Measurements from ENCODE around the gene KDM1B. TPM values are rescaled to one million over a fixed set of nuclear protein-coding genes. Genes with fewer than 3 reads are reported as not detected.

Gene KDM1B
- total RNA-seq, 1 experiment from 2014 or later, result 25.0 TPM

DNA sequence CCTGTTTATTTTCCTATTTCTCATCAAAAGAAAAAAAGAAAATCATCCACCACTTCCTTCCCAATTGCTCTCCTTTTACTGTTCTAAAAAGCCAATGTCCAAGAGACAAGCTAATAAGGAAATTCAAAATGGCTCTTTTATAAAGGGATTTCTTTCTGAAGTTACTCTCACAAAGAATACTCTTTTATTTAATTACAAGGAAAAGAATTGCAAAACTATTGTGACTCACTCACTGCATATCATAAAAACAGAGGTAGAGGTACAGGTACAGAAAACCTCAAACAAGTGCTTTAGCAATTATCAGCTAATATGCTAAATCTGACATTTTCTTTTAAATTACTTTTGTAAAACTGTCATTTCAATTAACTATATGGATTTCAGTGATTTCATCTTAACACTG lies 91.0 kb downstream of the KDM1B start:
- BruUV-seq (replicated peaks), result no TSS peak
- CTCF ChIA-PET, result no interaction called here
- intact Hi-C loops (cut with micrococcal nuclease), result loop anchor here (10.0 kb wide), 1 partner anchor 381 kb away; no protein-coding TSS in a partner anchor
- TF ChIP-seq CTCF (conservative IDR thresholded peaks at IDR 0.05; ENCODE audit: low read depth, low read length) (no peak), EZH2phosphoT487 (IDR thresholded peaks at IDR 0.05; ENCODE audit: borderline replicate concordance, low read length) (no peak), EZH2 (IDR thresholded peaks at IDR 0.05; ENCODE audit: low read length, unreplicated experiment) (no peak)
- H2AFZ ChIP-seq (ENCODE audit: low read length), result no peak overlapping the region
- peak overlapping the region; percentile 9; the same call in 1 of the 2 replicates for H3K27ac ChIP-seq (ENCODE audit: low read length)
- H3K9ac ChIP-seq (ENCODE audit: low read length), result no peak overlapping the region
- H3K9me3 ChIP-seq (ENCODE audit: low read length), result no peaks in the 10 kb centered on the region
- H3K4me2 ChIP-seq (ENCODE audit: low read length), result no peak overlapping the region
- peak; percentile 40 for DNase-seq
- H3K79me2 ChIP-seq (ENCODE audit: low read length), result peaks cover 54% of the 10 kb centered on the region
- POLR2A ChIA-PET (ENCODE audit: unreplicated experiment), result no interaction called here
- peaks cover 68% of the 10 kb centered on the region for H3K36me3 ChIP-seq (ENCODE audit: low read depth, low read length)
- peaks cover 8% of the 10 kb centered on the region for H3F3A ChIP-seq (ENCODE audit: low read length, unreplicated experiment)
- no peaks in the 10 kb centered on the region for H3K9me2 ChIP-seq (replicated peaks; ENCODE audit: low read length)
- H4K20me1 ChIP-seq (ENCODE audit: low read length), result peaks cover 10% of the 10 kb centered on the region; the same call in 1 of the 2 replicates
- H3K4me1 ChIP-seq (ENCODE audit: insufficient read depth, low read length), result peaks cover 39% of the 10 kb centered on the region
- no peak for ATAC-seq
- H3K27me3 ChIP-seq (ENCODE audit: low read length), result no peaks in the 10 kb centered on the region
- H3K4me3 ChIP-seq (ENCODE audit: low read length), result no peak overlapping the region

DNA sequence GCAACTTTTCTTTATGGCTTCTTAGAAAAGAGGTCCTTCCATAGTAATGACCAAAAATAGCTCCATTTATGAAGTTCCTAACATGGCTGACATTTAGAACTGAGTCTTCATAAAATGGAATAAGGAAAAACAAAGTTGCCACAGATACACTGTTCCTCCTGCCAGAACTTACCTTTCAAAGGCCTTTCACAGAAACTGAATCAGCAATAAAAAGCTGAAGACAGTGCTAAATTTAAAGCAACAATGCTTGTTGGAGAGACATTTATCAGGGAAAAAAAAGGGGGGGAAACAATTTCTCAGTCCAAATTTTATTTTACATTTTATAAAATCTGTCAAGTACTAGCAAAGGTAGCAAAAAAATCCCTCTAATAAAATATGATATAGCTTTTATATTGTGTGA lies 91.8 kb downstream of the KDM1B start:
- peaks cover 8% of the 10 kb centered on the region for H3F3A ChIP-seq (ENCODE audit: low read length, unreplicated experiment)
- no peak for ATAC-seq
- H3K36me3 ChIP-seq (ENCODE audit: low read depth, low read length), result peaks cover 75% of the 10 kb centered on the region
- H3K9ac ChIP-seq (ENCODE audit: low read length), result no peak overlapping the region
- BruUV-seq (replicated peaks), result no TSS peak
- H4K20me1 ChIP-seq (ENCODE audit: low read length), result peaks cover 10% of the 10 kb centered on the region; the same call in 1 of the 2 replicates
- H3K4me1 ChIP-seq (ENCODE audit: insufficient read depth, low read length), result peaks cover 31% of the 10 kb centered on the region
- intact Hi-C loops (cut with micrococcal nuclease), result loop anchor here (10.0 kb wide), 1 partner anchor 382 kb away; no protein-coding TSS in a partner anchor
- H3K9me2 ChIP-seq (replicated peaks; ENCODE audit: low read length), result no peaks in the 10 kb centered on the region
- no peaks in the 10 kb centered on the region for H3K9me3 ChIP-seq (ENCODE audit: low read length)
- TF ChIP-seq EZH2 (IDR thresholded peaks at IDR 0.05; ENCODE audit: low read length, unreplicated experiment) (no peak), CTCF (conservative IDR thresholded peaks at IDR 0.05; ENCODE audit: low read depth, low read length) (no peak), EZH2phosphoT487 (IDR thresholded peaks at IDR 0.05; ENCODE audit: borderline replicate concordance, low read length) (no peak)
- no peak overlapping the region for H3K4me3 ChIP-seq (ENCODE audit: low read length)
- POLR2A ChIA-PET (ENCODE audit: unreplicated experiment), result no interaction called here
- no peak overlapping the region for H3K4me2 ChIP-seq (ENCODE audit: low read length)
- DNase-seq, result no peak
- no peak overlapping the region for H3K27ac ChIP-seq (ENCODE audit: low read length)
- H3K27me3 ChIP-seq (ENCODE audit: low read length), result no peaks in the 10 kb centered on the region
- CTCF ChIA-PET, result no interaction called here
- H3K79me2 ChIP-seq (ENCODE audit: low read length), result peaks cover 54% of the 10 kb centered on the region
- no peak overlapping the region for H2AFZ ChIP-seq (ENCODE audit: low read length)

GRCh38 chr6:18248698-18249097 lies 93.5 kb downstream of the KDM1B start:
- TF ChIP-seq EZH2 (IDR thresholded peaks at IDR 0.05; ENCODE audit: low read length, unreplicated experiment), result no peak
- no peak for TF ChIP-seq EZH2phosphoT487 (IDR thresholded peaks at IDR 0.05; ENCODE audit: borderline replicate concordance, low read length)
- no peak for TF ChIP-seq CTCF (conservative IDR thresholded peaks at IDR 0.05; ENCODE audit: low read depth, low read length)
- Histone ChIP-seq H3K4me1 (ENCODE audit: insufficient read depth, low read length) (peaks cover 14% of the 10 kb centered on the region; the same call in 1 of the 2 replicates), H3K9me2 (replicated peaks; ENCODE audit: low read length) (no peaks in the 10 kb centered on the region), H2AFZ (ENCODE audit: low read length) (no peak overlapping the region), H3K9ac (ENCODE audit: low read length) (no peak overlapping the region), H3K27ac (ENCODE audit: low read length) (no peak overlapping the region), H3K36me3 (ENCODE audit: low read depth, low read length) (peaks cover 79% of the 10 kb centered on the region), H3K9me3 (ENCODE audit: low read length) (no peaks in the 10 kb centered on the region), H3K27me3 (ENCODE audit: low read length) (no peaks in the 10 kb centered on the region), H3K4me3 (ENCODE audit: low read length) (no peak overlapping the region), H3K4me2 (ENCODE audit: low read length) (no peak overlapping the region), H3K79me2 (ENCODE audit: low read length) (peaks cover 63% of the 10 kb centered on the region), H3F3A (ENCODE audit: low read length, unreplicated experiment) (peaks cover 3% of the 10 kb centered on the region), H4K20me1 (ENCODE audit: low read length) (0 out of 2 replicates have a peak, but pooled peaks cover 14% of the 10 kb centered on the region)
- BruUV-seq (replicated peaks), result no TSS peak
- DNase-seq (no peak), ATAC-seq (no peak)
- intact Hi-C loops (cut with micrococcal nuclease), result loop anchor here (10.0 kb wide), 1 partner anchor 384 kb away; no protein-coding TSS in a partner anchor
- ChIA-PET CTCF (no interaction called here), POLR2A (ENCODE audit: unreplicated experiment) (no interaction called here)
